Mucosa of descending colon (tissue), 3 donors: ENCODE results near the gene CERS6. TPM values are rescaled to one million over a fixed set of nuclear protein-coding genes. Genes with fewer than 3 reads are reported as not detected.
A peak's percentile ranks its signal among the peaks of the same experiment; 100 is the strongest.

Experiments
- ATAC-seq: fragments of 200-7000 bp; cut with Tn5 transposase; one replicate; pipeline ENCODE4 v1.9.1; 2020; ENCODE audit warnings: mild to moderate bottlenecking, moderate library complexity
- DNase-seq, 3 donors: peaks; one replicate each; pipeline ENCODE4 v3.0.0-alpha.2; 2020
- H3K36me3 ChIP-seq: fragments of 200-600 bp; one replicate; pipeline ENCODE4 v1.8.0; 2021; ENCODE audit warnings: low read depth, mild to moderate bottlenecking
- H3K4me1 ChIP-seq: fragments of 200-600 bp; one replicate; pipeline ENCODE4 v1.8.0; 2021; ENCODE audit warnings: low read depth, mild to moderate bottlenecking
- H3K4me3 ChIP-seq: fragments of 200-600 bp; one replicate; pipeline ENCODE4 v1.8.0; 2021; ENCODE audit warnings: mild to moderate bottlenecking
- H3K9me3 ChIP-seq: fragments of 200-600 bp; one replicate; pipeline ENCODE4 v1.8.0; 2021; ENCODE audit warnings: mild to moderate bottlenecking
- CTCF ChIP-seq: fragments of 200-600 bp; IDR thresholded peaks from one replicate; pipeline ENCODE4 v1.8.0; 2022; ENCODE audit warnings: antibody characterized with exemption, mild to moderate bottlenecking
- intact Hi-C, 2 donors: fragments of 100-400 bp; cut with DNase I in 1 of 2; cut with micrococcal nuclease in 1 of 2; formaldehyde crosslinking; loops; one replicate each; pipeline versions ENCODE4 v1.11.0 to v1.11.1; 2022; cut with DNase I, micrococcal nuclease
- total RNA-seq, 3 donors: library from RNA; stranded (reverse); fragmentation: NEBNext Ultra II Directional in 2 of 3; extraction: Animal tissue kit (Norgen Biotek cat#: 25700) in 2 of 3; gene quantifications; one replicate each; pipeline versions ENCODE4 v1.2.1 to v1.2.4, GENCODE V29; 2021 to 2023
- donor health status: DM: no; HTN: no; CAD: no; lungs with moderate emphysema.
- donor health status: DM: no; HTN: no; CAD: no.
- donor health status: DM: no; HTN: yes; CAD: no.

The CERS6 gene
- total RNA-seq, 3 donors from 2014 or later: 27.4 to 67.2 (median 65.0) TPM

- Histone ChIP-seq H3K4me3 (no peak overlapping the region), H3K9me3 (no peaks in the 10 kb centered on the region), H3K4me1 (peaks cover 3% of the 10 kb centered on the region), H3K36me3 (no peaks in the 10 kb centered on the region)
- DNase-seq: peak; percentile 58 to 84 (median 79)
- peak; percentile 94 for ATAC-seq
- intact Hi-C loops: no loop called here
- no peak for TF ChIP-seq CTCF
Observed at GRCh38 chr2:168678153-168678853, 222.2 kb downstream of the CERS6 start.

DNA sequence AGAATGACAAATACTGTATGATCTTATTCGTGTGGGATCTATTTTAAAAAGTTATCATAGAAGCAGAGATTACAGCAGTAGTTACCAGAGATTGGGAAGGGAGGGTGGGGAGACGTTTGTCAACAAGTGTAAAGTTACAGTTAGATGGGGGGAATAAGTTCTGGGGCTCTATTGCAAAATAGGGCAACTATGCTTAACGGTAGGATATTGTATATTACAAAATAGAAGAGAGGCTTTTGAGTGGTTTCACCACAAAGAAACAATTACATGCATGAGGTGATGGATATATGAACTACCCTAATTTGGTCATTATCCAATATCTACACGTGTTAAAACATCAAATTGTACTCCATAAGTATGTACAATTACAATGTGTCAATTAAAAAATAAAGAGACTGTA lies 223.0 kb downstream of the CERS6 start:
- no peak for TF ChIP-seq CTCF
- Histone ChIP-seq H3K9me3 (no peaks in the 10 kb centered on the region), H3K4me3 (no peak overlapping the region), H3K36me3 (no peaks in the 10 kb centered on the region), H3K4me1 (peaks cover 3% of the 10 kb centered on the region)
- intact Hi-C loops: no loop called here
- ATAC-seq: no peak
- DNase-seq: no peak

DNA sequence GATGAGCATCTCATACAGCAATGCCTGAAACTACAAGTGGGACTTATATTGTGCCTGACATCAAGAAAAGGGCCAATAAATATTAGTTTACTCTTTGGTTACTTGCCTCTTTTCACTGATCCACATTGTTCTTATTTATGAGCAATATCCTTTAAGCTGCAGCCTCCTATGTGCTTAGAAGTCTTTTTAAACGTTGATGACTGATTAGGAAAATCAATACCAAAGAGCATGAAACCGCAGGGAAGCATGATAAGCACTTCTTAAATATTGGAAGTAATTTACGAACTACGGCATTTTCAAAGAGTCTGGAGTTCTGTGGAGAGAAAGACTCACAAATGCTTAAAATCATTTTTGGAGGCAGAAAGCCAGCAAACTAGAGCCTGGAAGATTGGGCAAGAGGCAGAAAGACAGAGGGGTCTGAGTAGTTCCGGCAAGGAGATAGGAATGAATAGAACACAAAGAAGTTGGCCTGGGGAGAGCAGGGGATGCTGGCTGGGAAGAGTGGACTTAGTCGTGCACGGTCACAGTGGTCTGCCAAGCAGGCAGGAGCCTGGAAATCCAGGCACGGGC lies 223.8 kb downstream of the CERS6 start:
- Histone ChIP-seq H3K4me3 (no peak overlapping the region), H3K36me3 (no peaks in the 10 kb centered on the region), H3K4me1 (peaks cover 3% of the 10 kb centered on the region), H3K9me3 (no peaks in the 10 kb centered on the region)
- intact Hi-C loops: no loop called here
- no peak for TF ChIP-seq CTCF
- DNase-seq (no peak), ATAC-seq (no peak)

DNA sequence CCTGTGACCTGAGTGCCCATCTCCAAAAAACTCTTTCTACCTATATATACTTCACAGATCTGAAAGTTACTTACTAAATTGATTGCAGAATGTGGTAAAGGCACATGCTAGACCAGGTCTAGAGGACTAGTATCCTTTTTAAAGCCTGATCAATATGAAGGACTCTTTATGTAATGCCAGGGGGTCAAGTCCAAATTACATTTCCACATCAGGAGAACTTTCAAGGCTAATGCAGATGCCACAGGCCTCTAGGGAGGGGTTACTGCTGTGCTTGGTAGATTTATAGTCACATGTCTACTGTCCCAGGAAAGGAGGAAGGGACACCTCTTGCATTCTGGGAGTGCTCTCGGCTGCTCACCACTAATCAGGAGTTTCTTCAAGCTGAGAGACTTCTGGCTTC lies 227.9 kb downstream of the CERS6 start:
- ATAC-seq: peak; percentile 29
- no peak for DNase-seq

DNA sequence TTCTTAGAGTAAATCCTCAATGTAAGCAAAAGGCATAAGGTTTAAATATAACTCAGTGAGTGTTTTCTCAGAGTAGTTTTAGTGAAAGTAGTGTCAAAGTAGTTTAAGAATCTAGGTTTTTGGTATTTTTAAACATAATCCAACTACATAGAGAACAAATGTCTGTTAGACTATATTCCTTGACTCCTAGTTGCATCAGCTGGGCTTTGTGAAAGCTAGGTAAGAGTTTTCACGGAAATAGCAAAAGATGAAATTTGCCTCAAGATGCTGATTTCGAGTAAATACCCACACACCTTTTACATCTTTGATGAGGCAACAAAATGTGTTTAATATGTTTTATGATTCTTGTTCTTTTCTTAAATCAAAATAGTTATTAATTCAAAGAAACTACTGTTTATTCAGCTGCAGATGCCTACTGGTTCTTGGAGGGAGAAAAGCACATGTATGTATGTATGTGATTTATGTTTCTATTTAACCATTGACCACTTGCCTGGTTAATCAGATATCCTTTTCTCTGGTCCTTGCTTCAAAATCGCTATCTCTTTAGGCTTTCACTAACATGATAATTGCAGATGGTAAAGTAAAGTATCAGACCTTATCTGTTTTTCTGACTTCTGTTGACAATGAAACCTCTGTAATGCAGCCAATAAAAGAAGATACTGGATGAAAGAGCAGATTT lies 229.0 kb downstream of the CERS6 start:
- TF ChIP-seq CTCF: no peak
- ATAC-seq (no peak), DNase-seq (no peak)
- no peaks in the 10 kb centered on the region for H3K36me3 ChIP-seq
- intact Hi-C loops: loop anchor here in 1 of 2 donors (5.0 kb wide), 1 partner anchor 338 kb away; no protein-coding TSS in a partner anchor
- no peak overlapping the region for H3K4me3 ChIP-seq
- no peaks in the 10 kb centered on the region for H3K9me3 ChIP-seq
- H3K4me1 ChIP-seq: no peaks in the 10 kb centered on the region

More for the DNA sequence above, 227.9 kb downstream of the CERS6 start:
- Histone ChIP-seq H3K4me1 (no peaks in the 10 kb centered on the region), H3K36me3 (no peaks in the 10 kb centered on the region), H3K4me3 (no peak overlapping the region), H3K9me3 (no peaks in the 10 kb centered on the region)
- no peak for TF ChIP-seq CTCF
- intact Hi-C loops: no loop called here
